Fibroblast of gingiva (primary cell): ENCODE measurements around the gene SPACA7.
"Not testable (repeated sequence)": the region's sequence is repeated elsewhere in the genome, so short reads cannot be mapped to it uniquely, and the experiment has no call there.

ENCODE experiments used
- DNase-seq: peaks from one replicate; pipeline ENCODE4 v3.0.0-alpha.2; 2011; ENCODE audit warnings: low read depth

SPACA7 gene

DNA sequence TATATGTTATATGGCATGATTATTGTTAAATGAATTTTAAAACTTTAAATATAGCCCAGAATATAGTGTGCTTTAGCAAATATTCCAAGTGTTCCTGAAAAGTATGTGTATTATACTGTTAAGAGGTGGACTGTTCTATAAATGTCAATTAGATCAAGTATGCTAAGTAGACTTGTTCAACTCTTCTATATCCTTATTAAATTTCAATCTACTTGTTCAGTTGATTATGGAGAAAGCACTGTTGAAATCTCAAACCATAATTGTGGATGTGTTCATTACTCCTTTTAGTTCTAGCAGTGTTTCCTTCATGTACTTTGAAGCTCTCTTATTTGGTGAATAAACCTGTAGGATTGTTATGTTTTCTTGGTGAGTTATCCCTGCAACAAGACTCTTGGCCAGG, 52.5 kb downstream of the SPACA7 start:
- DNase-seq: no peak

- no peak for DNase-seq
Measured at GRCh38 chr13:112431734-112432133, 55.6 kb downstream of the SPACA7 start.

DNA sequence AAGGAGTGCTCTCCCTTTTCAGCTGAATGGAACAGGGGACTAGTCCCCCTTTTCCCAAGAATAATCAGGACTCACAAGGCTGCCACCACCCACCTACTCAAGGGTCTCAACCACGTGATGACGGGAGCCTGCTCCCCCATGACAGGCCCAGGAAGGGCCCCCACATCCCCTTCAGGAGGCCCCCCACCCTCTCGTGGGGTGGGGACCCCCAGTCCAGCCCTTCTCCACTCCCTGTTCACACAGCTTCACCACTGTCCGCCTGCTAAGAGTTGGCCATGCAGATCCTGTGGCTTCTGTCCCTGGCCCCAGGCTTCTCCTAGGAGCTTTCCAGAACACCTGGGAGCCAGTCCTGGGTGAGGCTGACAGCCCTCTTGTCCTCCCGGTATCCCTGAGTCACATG, 56.6 kb downstream of the SPACA7 start:
- DNase-seq: not testable (repeated sequence)

DNA sequence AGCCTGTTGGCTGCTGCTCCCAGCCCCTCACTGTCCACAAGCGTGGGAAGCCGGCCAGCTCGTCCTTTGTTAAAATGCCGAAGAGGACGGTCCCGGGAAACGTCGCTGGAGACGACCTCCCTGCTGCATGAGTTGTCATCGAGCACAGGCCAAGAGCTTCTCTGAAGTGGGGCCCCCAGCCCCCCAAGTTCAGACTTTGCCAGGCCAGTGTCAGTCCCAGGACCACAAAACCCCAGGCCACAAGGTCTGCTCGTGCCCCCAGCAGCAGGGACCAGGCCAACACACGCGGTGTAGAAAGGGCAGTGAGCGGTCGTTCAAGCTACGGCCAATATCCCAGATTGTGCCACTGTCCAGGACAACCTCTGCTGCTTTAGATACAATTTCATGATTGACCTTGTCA, 57.4 kb downstream of the SPACA7 start:
- not testable (repeated sequence) for DNase-seq

- no peak for DNase-seq
Measured at GRCh38 chr13:112434032-112434431, 57.9 kb downstream of the SPACA7 start.

- DNase-seq: no peak
Measured at GRCh38 chr13:112434937-112435523, 58.9 kb downstream of the SPACA7 start.

- DNase-seq: no peak
Measured at GRCh38 chr13:112435973-112436372, 59.8 kb downstream of the SPACA7 start.

DNA sequence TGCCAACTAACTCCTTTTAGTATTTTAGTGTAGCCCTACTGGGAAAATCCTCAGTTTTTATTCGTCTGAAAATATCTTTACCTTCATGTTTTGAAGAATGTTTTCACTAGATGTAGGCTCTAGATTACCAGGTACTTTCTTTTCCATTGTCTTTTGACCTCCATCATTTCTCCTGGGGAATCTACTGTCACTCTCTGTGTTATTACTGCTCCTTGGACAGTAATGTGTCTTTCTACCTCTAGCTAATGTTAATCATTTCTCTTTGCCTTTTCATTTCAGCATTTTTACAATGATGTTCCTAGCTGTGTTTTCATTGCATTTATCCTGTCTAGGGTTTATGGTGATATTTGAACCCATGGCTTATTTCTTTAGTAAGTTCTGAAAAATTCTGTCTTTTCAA, 61.9 kb downstream of the SPACA7 start:
- DNase-seq: no peak

GRCh38 chr13:112438515-112438914, 62.4 kb downstream of the SPACA7 start:
- no peak for DNase-seq

- DNase-seq: no peak
Measured at GRCh38 chr13:112441226-112441625, 65.1 kb downstream of the SPACA7 start.

GRCh38 chr13:112441779-112442310, 65.7 kb downstream of the SPACA7 start:
- no peak for DNase-seq

- DNase-seq: no peak
Measured at GRCh38 chr13:112442483-112443090, 66.4 kb downstream of the SPACA7 start.

DNA sequence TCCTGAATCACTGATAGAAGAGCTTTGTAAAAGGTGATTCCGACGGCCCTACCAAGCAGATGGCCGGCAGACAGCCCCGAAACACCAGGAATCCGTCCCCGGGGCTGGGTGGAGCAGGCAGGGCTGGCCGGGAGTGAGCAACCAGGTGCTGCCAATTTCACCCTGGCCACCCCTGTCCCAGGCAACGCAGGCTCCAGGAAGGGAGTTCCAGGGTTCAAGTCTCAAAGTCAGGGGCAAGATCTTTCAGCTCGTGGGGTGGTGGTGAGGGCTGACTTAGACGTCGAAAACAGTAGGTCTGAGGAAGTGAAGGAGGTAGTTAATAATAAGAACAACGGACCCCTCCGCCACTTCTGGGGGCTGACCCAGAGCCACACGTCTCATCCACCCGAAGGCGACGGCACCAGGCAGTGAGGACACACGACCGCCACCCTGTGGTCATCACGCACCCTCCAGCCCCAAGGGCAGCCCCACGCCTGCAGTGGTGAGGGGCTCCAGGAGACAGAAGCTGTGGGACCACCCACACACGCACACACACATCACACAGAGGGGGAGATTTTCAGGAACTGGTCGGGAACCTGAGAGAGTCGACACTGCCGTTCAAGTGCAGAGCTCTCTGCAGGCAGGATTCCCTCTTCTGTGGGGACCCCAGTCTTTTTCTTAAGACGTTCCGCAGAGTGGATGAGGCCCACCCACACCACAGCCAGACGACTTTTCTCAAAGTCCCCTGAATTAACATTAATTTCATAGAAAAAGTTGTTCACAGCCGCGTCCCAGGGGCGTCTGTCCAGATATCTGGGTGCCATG, 67.2 kb downstream of the SPACA7 start:
- no peak for DNase-seq

- DNase-seq: peak; percentile 26
Measured at GRCh38 chr13:112443995-112444311, 67.8 kb downstream of the SPACA7 start.

DNA sequence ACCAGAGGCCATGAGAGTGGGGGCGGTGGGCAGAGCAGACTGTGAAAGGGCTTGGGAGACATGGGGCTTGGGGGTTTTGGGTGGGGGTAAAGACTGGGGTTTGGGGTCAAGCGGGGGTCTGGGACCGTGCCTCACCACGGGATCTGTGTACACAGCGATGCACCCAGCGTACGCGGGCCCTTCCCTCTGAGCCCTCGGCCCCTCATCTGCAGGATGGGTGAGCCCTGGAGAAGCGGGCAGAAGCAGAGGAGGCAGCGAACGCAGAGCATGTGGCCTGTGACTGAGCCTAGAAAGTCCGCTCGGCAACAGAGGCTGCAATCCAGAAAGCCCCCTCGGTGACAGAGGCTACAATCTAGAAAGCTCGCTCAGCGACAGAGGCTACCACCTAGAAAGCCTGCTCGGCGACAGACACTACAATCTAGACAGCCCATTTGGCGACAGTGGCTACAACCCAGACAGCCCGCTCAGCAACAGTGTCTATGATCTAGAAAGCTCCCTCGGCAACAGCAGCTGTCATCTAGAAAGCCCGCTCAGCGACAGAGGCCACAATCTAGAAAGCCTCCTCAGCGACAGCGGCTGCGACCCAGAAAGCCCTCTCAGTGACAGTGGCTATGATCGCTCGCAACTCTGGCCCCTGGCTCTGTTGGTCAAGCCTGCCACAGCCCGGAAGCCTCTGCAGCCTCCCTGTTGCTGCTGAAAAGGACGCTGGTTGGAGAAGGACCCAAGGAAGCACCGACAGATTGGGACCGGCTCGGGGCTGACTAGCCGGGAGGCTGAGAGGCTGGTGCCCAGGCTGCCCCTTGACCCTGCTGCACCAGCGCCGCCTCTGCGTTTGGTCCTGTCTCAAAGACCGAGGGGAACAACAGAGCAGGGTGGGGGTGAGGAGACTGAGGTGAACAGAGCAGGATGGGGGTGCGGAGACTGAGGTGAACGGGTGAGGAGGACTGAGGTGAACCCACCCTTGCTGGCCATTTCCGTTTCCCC, 68.6 kb downstream of the SPACA7 start:
- no peak for DNase-seq

GRCh38 chr13:112445411-112446271, 69.5 kb downstream of the SPACA7 start:
- no peak for DNase-seq

GRCh38 chr13:112446347-112446861, 70.2 kb downstream of the SPACA7 start:
- no peak for DNase-seq

DNA sequence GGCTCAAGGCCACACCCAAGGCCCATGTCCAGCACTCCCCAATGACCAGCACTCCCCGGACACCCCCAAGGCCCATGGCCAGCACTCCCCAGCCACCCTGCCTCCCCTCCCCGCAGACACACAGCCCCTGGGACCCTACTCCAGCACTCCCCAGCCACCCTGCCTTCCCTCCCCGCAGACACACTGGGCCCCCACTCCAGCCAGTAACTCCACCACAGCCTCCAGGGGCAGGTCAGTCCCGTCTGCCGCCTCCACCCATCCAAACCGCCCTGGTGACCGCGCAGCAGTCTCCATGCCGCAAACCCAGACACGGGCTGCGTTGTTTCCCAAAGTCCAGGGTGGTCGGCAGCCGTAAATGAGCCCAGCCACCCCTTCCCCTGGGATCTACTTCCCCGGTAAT, 70.7 kb downstream of the SPACA7 start:
- no peak for DNase-seq

GRCh38 chr13:112447306-112447705, 71.2 kb downstream of the SPACA7 start:
- DNase-seq: no peak

DNA sequence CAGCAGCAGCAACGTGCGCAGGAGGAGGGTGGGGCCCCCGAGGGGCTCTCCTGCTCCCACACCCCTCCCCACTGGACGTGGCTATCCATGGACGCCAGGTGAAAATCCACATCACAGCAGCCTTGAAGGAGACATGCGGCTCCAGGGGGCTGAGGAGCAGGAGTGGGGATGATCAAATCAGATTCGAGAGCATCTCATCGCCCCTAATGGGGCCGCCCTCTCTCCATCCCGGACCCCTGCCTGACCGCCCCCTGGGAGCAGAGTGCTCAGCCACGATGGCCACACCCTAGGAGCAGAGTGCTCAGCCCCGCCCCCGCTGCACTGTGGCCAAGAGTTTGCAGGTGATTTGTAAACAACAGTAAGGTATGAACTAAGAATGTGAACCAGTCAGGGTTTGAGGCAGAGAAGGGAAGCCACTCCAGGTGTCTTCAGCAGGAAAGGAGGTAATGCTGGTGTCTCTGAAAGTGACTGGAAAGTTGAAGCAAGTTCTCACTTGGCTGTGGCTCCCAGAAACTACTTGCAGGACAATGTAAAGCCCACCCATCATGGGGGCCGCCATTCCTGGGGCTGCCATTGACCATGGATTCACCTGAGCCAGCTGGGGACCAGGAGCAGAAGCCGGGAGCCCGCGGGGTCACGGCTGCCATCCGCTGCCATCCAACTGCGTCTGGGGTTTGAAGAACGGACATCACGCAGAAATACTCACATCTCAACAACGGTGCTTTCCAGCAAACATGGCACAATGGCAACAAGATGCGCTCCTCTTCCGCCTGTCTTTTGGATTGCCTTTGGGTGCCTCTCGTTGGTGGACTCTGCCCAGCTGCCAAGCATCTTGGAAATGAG, 71.8 kb downstream of the SPACA7 start:
- DNase-seq: no peak
